Stimulated activated CD8-positive, alpha-beta memory T cell treated with anti-CD3 and anti-CD28 coated beads, Interleukin-15, amount 100 ng/mL, for 24 hours (primary cell): ENCODE data around the gene TBCE.

Source experiments
- DNase-seq: peaks from one replicate; pipeline ENCODE4 v3.0.0-alpha.2; 2020; ENCODE audit warnings: low read depth

The TBCE gene, protein sequence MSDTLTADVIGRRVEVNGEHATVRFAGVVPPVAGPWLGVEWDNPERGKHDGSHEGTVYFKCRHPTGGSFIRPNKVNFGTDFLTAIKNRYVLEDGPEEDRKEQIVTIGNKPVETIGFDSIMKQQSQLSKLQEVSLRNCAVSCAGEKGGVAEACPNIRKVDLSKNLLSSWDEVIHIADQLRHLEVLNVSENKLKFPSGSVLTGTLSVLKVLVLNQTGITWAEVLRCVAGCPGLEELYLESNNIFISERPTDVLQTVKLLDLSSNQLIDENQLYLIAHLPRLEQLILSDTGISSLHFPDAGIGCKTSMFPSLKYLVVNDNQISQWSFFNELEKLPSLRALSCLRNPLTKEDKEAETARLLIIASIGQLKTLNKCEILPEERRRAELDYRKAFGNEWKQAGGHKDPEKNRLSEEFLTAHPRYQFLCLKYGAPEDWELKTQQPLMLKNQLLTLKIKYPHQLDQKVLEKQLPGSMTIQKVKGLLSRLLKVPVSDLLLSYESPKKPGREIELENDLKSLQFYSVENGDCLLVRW

DNA sequence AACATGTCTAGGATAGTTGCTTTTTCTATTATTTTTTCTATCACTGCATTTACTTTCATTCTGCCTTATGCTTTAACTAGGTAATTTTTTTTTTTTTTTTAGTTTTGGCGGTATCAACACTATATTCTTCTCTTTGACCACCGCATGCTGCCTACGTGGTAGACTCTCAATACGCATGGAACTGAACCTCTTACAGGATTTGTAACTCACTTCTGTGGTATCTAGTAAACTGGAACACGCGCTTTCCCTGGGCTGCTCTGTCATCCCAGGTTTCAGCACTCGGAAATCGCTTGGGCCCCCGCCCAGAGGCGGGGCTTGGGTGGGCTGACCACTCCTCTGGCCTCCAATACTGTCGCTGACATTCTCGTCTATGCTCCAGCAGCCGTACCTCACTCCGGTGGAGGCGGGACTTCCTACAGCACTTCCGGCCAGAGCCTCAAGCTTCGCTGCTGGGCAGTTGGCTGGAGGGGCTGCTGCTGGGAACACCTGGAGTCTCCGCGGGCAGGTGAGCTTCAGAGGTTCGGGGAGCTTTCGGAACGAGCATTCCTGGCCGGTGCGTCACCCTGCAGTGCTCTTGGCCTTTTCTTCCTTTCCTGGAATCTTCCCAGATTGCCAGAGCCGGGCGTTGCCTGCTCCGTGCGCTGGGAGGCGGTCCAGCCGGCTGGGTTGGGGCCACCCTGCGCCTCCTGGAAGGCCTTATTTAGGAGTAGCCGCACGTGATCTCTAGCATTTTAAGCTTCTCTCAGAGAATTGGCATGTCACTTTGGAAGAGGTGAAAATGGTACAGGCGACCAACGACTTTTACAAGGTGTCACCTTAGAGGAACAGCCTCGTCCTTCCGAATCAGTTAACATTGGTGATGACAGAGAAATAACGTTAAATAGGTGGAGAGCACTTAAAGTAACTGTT, at the start of gene TBCE:
TSS of gene TBCE (plus strand) at position 428 of the 909 bp plus-strand sequence. CDS start 12,623 bp downstream, outside the sequence.
- peak; percentile 66 for DNase-seq

DNA sequence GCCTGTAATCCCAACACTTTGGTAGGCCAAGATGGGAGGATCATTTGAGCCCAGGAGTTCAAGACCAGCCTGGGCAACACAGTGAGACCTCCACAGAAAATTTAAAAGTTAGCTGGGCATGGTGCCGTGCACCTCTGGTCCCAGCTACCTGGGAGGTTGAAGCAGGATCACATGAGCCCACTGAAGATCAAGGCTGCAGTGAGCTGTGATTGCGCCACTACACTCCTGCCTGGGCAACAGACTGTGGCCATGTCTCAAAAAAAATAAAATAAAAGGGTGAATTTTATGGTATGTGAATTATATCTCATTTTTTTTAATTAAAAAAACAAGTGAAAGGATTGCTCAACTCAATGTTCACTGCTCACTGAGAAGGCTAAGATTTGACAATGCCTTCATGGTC, 48.0 kb upstream of the TBCE start:
- DNase-seq: no peak

DNA sequence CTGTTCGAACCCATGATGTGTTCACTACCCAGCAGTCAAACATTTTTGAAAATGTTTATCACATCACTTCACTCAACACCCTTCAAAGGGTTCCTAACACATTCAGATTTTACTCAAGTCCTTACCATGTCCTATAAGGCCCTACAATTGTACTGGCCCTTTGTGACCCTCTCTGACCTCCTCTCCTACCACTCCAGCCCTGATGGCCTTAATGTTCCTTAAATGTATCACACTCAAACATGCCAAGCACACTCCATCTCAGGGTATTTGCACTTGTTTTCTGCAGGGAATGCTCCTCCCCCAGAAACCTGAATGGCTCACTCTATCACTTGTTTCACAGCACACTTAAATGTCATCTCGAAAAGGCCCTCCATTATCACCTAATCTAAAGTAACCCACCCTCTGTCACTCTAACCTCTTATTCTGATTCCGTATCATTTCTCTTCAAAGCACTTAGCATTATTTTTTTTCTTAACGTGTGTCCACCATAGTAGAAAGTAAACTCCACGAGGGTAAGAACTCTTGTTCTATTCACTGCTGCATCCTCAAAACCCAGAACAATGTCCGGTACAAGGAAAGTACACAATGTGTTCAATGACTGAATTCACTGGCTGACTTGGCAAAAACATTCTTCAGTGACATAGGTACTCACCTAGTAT, 46.6 kb upstream of the TBCE start:
- no peak for DNase-seq

DNA sequence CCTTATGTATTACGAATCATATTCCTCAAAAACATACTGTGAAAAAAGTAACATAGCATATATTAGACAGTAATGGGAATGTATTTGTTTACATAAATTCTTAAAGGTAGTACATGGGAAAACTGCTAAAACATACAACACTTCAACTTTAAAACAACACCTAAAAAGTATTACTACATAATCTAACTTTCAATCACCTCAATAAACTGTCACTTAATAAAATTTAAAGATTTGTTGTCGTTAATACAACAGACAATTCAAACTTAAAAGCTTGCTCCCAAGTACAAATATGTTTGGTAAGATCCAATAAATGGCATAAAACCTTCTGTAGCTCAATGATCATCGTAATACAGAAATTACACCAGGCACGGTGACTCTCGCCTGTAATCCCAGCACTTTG, 42.9 kb upstream of the TBCE start:
- DNase-seq: no peak

DNA sequence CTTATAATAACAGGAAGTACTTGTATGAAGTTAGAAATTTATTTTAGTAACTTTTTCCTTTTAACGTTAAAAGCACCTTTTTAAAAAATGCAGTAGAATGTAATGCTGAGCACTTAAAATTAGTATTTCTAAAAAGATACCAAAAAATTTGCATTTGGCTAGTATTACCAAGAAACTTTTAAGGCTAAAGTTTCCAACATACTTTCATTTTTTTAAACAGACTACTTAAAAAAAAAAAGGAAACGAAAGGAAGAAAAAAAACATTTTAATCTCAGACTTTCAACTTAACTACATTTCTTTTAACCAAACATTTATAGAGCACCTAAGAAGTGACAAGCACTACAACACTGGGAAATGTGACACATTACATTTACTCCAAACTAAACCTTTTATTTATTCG, 42.1 kb upstream of the TBCE start:
- DNase-seq: no peak

DNA sequence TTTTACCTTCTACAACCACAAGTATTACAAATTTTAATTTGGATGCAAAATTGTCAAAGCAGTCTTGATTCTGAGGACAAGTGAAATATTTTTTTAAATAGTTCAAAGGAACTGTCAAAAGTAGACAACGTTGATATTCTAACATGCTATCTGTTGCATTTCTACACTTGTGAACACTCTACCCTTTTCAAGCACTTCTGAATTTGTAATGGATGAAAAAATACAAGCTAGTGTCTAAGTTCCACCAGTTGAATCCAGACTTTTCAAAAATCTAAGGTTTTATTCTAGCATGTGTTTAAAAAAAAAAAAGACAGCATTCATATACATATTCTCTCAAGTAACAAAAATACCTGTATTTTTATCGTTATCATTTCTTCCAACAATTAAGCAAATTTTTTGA, 41.4 kb upstream of the TBCE start:
- no peak for DNase-seq

DNA sequence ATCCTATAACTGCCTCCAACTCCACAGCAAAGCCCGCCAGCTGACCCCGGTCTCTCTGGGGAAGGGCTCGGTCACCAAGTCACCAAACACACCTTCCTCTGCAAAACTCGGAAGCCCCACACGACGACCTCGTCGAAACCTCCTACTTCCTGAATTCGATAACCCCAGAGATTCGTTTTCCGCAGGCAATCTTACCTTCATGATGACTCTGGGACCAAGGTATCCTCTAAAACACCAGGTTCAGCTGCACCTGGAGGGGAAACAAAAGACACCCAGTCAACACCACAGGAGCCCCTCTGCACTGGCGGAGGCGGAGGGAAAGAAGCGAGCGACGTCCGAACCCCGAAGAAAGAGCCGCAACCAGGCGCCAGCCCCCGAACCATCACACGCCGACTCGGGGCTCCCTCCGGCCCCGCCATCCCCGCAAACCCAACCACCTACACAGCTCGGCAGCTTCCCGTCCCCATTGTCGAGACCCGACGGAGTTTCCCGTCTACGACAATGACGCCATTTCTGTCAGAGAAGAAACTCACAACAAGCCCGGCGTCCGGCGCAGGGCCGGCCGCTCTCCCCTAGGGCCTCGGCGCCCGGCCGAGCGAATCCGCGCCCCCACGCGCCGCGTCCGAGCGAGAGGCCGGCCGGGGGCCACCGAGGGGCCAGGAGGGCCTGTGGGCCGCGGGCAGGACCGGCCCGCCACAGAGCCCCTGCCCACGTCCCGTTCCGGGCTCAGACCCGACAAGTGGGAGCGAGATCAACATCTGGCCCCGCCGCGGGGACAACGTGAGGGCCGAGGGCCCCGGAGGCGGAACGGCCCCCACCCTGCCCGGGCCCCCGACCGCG, 40.3 kb upstream of the TBCE start:
- DNase-seq: peak; percentile 9

DNA sequence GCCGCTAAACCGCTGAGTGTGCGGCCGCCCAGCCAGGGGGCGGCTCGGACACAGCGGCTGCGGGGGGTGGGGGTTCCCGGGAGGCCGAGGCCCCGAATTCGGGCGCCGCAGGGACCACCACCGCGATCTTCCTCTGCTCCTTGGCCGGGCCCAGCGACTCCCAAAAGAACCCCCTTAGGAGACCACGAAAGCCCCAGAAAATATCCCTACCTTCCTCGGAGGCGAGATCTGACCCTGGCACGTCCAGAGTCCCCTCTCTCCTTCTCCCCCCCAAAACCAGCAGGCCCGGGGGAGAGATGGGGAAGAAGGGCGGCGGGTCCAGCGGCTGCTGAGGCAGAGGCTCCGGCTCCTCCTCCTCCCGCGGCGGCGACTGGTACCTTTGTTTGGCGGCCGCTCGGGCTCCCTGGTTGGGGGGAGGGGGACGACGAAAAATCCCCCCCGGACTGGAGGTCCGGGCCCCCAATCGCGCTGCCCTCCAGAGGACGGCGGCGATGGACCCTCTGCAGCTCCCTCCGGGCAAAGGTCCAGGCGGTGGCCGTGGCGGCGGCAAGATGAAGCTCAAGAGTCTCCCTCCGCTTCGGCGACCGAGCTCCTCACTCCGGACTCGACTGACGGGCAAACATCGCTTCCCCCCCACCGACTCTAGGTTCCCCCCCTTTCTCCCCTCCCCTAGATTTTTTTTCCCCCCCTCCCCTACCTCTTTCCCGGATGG, 39.5 kb upstream of the TBCE start, which contains the start of gene ARID4B:
TSS of gene ARID4B (minus strand) at position 621 of the 712 bp plus-strand sequence. CDS start 1,260 bp downstream, outside the sequence.
- DNase-seq: peak; percentile 26

DNA sequence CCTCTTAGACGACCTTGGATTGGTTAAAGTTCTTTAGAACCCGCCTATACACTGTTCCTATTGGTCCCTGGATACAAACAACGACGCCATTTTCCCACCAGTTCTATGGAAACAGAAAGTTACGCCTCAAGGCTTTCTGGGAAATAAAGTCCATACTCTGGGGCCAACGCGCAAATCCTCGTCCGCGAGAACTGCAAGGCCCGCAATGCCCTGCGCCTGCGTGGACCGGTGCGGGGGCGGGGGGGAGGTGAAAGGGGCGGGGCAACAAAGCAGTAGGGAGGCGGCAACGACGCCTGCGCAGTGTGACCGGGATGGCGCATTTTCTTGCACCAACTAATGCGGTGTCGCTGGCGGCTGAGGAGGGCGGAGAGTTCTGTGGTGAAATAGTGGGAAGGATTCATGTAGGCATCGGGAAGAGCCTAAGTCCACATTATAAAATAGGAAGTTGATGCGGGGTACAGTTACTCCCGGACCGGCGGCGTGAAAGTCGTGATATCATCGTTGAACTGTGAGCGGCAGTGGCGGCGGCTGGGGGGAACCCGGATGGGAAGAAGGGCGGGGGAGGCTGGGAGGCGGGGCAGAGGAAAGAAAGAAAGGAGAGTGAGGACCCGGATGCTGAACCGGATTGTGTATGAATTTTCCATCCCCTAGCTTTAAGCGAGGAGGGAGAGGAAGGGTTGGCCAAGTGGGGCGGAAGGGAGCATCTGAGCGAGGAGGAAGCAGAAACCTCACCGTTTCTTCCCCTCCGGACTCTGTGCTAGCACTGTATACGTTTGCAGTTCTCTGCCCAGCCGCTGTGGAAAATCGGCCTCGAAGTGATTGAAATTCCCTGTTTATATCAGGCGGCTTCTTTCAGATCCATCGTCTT, 38.7 kb upstream of the TBCE start, which contains the start of gene GGPS1:
TSS of gene GGPS1 (plus strand) at position 300 of the 868 bp plus-strand sequence. CDS start 6,695 bp downstream, outside the sequence.
- DNase-seq: peak; percentile 99

DNA sequence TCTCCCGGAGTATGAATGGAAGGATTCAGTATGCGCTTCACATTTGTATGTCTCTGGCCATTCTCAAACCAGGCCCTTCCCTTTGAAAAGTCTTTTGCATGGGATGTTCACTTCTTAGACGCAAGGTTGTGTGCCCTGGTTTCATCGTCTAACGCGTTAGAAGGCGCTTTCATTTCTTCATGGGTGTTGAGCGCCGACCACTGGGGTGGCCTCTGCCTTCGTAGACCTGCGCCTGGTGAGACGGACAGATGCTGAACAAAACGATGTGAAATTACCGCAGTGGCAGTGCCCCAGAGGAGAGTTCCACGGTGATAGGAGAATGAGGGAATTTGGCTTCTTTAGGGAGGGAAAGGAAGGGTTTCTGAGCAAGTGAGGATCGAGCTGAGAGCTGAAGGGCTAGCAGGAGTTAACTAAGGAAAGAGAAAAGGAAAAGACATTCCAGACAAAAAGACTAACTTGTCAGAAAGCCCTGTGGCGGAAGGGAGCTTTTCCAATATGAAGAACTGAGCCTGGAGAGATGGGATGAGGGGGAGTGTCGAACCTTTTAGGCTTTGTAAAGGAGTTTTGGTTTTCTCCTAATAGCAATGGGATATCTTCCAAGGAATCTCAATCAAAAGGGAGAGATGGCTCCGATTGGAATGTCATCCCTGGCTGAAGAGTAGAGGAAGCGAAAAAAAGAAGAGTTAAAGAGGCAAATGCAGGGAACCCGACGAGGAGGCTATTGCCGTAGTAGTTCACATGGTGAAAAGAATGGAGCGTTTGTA, 37.9 kb upstream of the TBCE start:
- no peak for DNase-seq

DNA sequence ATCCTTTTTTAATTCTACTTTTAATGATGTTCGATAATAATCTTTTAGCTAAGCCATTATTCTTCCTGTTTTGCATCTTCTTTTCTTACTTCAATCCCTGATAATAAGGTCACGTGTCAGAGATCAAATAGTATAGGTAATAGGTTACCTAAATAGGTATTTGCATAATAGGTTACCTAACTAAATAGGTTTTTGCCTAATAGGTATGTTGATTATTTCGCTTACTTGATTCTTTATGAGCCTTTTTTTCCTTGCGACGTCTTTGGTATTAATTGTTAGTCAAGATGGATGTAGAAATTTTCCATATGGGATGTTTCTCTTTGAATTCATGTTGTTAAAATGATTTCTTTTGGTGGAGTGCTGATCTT, 36.3 kb upstream of the TBCE start:
- DNase-seq: no peak

DNA sequence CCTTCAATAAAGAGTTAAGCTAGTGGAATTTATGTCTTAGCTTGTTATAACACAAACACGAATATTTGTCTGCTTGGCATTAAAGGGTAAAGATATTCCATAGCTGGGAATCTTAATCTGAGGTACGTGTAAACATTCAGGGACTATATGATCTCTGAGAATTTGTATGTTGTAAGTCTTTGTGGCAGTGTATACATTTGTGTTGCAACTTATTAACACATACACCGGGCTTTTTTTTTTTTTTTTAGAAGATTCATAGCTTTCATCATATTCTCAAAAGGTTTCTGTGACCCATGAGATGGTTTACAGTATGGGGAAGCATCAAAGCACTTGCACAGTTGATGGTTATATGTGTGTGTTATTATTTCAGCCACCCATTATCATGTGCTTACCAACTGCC, 35.8 kb upstream of the TBCE start:
- DNase-seq: no peak

DNA sequence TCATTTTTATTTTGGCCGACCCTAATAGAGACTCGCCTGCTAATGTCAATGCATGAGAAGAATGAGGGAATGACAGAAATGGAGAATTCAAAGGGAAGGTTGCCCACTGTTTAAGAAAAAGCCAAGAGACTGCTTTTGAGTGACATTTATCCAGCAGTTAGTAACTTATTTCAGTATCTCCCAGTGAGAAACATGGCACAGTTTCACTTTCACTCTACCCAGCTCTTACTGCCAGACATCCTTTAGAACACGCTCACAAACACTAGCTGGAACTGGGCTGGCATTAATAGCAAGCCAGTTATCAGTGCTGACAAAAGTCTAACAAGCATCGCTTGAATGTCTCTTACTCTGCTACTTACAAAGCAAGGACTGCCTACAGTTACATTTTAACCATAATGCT, 30.3 kb upstream of the TBCE start:
- no peak for DNase-seq

DNA sequence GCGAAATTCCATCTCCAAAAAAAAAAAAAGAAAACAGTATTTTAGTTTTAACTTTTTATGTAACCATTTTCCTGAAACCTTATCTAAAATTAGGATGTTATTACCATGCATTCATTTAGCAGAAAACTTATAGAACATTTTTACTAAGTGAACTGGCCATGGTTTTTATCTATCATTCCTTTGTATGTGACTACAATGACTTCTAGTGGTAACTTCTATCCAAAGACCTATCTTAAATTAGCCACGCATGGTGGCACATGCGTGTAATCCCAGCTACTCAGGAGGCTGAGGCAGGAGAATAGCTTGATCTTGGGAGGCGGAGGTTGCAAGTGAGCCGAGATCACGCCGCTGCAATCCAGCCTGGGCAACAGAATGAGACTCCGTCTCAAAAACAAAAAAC, 27.5 kb upstream of the TBCE start:
- DNase-seq: no peak

DNA sequence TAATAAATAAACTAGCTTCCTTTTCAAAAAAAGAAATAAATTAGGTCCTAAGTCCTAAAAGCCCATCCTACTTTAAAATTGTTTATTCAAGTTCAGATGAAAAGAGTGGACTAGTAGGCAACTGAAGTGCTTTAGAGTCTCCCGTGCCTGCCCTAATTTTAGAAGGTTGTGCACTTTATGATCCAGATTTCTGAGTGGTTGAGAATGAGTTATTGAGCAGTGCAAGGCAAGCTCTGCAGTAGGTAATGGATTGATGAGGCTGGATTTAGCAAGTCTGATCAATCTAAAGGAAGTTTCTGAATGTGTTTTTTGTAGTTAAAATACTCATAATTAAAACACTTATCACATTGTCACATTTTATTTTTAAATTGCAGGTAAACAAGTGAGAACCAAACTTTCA, 25.9 kb upstream of the TBCE start:
- DNase-seq: no peak

DNA sequence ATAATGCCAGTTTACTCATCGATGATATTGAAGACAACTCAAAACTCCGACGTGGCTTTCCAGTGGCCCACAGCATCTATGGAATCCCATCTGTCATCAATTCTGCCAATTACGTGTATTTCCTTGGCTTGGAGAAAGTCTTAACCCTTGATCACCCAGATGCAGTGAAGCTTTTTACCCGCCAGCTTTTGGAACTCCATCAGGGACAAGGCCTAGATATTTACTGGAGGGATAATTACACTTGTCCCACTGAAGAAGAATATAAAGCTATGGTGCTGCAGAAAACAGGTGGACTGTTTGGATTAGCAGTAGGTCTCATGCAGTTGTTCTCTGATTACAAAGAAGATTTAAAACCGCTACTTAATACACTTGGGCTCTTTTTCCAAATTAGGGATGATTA, 25.2 kb upstream of the TBCE start:
- no peak for DNase-seq

DNA sequence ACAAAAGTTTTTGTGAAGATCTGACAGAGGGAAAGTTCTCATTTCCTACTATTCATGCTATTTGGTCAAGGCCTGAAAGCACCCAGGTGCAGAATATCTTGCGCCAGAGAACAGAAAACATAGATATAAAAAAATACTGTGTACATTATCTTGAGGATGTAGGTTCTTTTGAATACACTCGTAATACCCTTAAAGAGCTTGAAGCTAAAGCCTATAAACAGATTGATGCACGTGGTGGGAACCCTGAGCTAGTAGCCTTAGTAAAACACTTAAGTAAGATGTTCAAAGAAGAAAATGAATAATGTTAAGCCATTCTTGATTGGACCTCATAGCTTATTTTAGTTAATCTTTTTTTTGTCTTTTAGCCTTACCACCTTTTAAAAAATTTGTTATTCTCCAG, 24.8 kb upstream of the TBCE start:
- DNase-seq: no peak

DNA sequence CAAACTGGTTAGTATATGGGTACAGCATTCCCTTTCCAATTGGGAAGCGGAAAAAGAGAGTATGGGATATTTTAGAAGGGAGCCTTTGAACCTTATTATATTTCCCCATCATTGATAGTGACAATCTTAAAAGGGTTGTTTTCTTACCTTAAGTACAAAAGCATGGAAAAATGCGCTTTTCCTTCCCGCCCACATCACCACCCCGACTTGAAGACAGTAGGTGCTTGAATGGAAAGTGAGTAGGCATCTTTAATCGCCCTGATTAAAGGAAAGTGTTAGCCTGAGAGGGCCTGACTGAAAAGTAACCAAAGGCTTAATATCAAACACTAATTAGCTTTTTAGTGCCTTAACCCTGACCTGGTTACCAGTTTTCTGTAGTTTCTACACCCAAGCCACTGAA, 23.5 kb upstream of the TBCE start:
- no peak for DNase-seq

DNA sequence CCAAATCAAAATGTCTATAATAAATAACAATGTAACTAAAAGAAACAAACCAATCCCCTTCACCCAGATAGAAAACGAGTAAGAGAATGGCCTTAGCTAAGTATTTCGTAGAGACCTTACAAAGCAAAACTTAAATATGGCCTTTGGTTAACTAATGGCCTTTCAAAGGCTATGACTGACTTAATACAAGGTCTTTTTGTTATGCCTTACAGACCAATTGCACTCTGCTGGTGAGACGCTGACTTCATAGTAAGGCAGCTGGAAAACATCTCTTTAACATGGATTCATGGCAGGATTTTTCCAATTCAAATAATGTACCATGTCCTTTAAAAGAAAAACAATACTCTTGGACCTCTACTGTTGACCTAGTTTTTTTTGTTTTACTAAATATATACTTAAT, 15.8 kb upstream of the TBCE start:
- no peak for DNase-seq
